Activated naive CD8-positive, alpha-beta T cell treated with anti-CD3 and anti-CD28 coated beads for 36 hours (primary cell): ENCODE measurements around the gene TLK1. TPM values are rescaled to one million over a fixed set of nuclear protein-coding genes. Genes with fewer than 3 reads are reported as not detected.
A peak's percentile ranks its signal among the peaks of the same experiment; 100 is the strongest.
"Not testable (repeated sequence)": the region's sequence is repeated elsewhere in the genome, so short reads cannot be mapped to it uniquely, and the experiment has no call there.

Experiments
- DNase-seq: peaks from one replicate; pipeline ENCODE4 v3.0.0; 2021
- H3K27ac Mint-ChIP-seq: one replicate; pipeline ENCODE4 v1.8.0; 2022; ENCODE audit warnings: mild to moderate bottlenecking, moderate library complexity, mixed read lengths
- H3K27me3 Mint-ChIP-seq: one replicate; pipeline ENCODE4 v1.8.0; 2022; ENCODE audit warnings: mild to moderate bottlenecking, mixed read lengths
- H3K36me3 Mint-ChIP-seq: one replicate; pipeline ENCODE4 v1.8.0; 2021; ENCODE audit warnings: mild to moderate bottlenecking, mixed read lengths
- H3K4me1 Mint-ChIP-seq: one replicate; pipeline ENCODE4 v1.8.0; 2021; ENCODE audit warnings: mixed read lengths
- H3K4me3 Mint-ChIP-seq: one replicate; pipeline ENCODE4 v1.8.0; 2022; ENCODE audit warnings: mild to moderate bottlenecking, moderate library complexity, mixed read lengths
- H3K9me3 Mint-ChIP-seq: one replicate; pipeline ENCODE4 v1.8.0; 2022; ENCODE audit warnings: mixed read lengths
- total RNA-seq, 2 experiments: library from RNA; stranded (reverse); gene quantifications; one replicate each; pipeline ENCODE4 v1.2.3, GENCODE V29; 2021

TLK1 gene
- total RNA-seq, 2 experiments from 2014 or later, result 61.9 to 66.0 TPM

GRCh38 chr2:171088057-171088834 lies 72.4 kb downstream of the TLK1 start:
- DNase-seq, result no peak
- no peak overlapping the region for H3K4me3 Mint-ChIP-seq
- no peaks in the 10 kb centered on the region for H3K27me3 Mint-ChIP-seq
- H3K4me1 Mint-ChIP-seq, result peaks cover 55% of the 10 kb centered on the region
- H3K9me3 Mint-ChIP-seq, result no peaks in the 10 kb centered on the region
- peaks cover 27% of the 10 kb centered on the region for H3K36me3 Mint-ChIP-seq
- no peak overlapping the region for H3K27ac Mint-ChIP-seq

- Mint-ChIP-seq H3K27ac (peak overlapping the region; percentile 68), H3K36me3 (peaks cover 23% of the 10 kb centered on the region), H3K9me3 (no peaks in the 10 kb centered on the region), H3K4me3 (no peak overlapping the region), H3K27me3 (no peaks in the 10 kb centered on the region), H3K4me1 (peaks cover 51% of the 10 kb centered on the region)
- DNase-seq, result no peak
Observed at GRCh38 chr2:171087547-171087946, 73.1 kb downstream of the TLK1 start.

- Mint-ChIP-seq H3K4me1 (peaks cover 54% of the 10 kb centered on the region), H3K9me3 (no peaks in the 10 kb centered on the region), H3K4me3 (peak overlapping the region; percentile 75), H3K36me3 (peaks cover 18% of the 10 kb centered on the region), H3K27me3 (no peaks in the 10 kb centered on the region), H3K27ac (peak overlapping the region; percentile 82)
- DNase-seq, result peak; percentile 31
Observed at GRCh38 chr2:171086352-171087290, 74.1 kb downstream of the TLK1 start.

- peaks cover 19% of the 10 kb centered on the region for H3K36me3 Mint-ChIP-seq
- no peaks in the 10 kb centered on the region for H3K27me3 Mint-ChIP-seq
- H3K4me3 Mint-ChIP-seq, result peak overlapping the region; percentile 73
- peaks cover 61% of the 10 kb centered on the region for H3K4me1 Mint-ChIP-seq
- H3K27ac Mint-ChIP-seq, result peak overlapping the region; percentile 86
- DNase-seq, result no peak
- no peaks in the 10 kb centered on the region for H3K9me3 Mint-ChIP-seq
Observed at GRCh38 chr2:171084128-171084527, 76.6 kb downstream of the TLK1 start.

- H3K9me3 Mint-ChIP-seq, result no peaks in the 10 kb centered on the region
- H3K27me3 Mint-ChIP-seq, result no peaks in the 10 kb centered on the region
- peaks cover 24% of the 10 kb centered on the region for H3K36me3 Mint-ChIP-seq
- DNase-seq, result no peak
- H3K27ac Mint-ChIP-seq, result peak overlapping the region; percentile 59
- no peak overlapping the region for H3K4me3 Mint-ChIP-seq
- H3K4me1 Mint-ChIP-seq, result peaks cover 62% of the 10 kb centered on the region
Observed at GRCh38 chr2:171083451-171083850, 77.2 kb downstream of the TLK1 start.

GRCh38 chr2:171081649-171082111 lies 79.0 kb downstream of the TLK1 start:
- Mint-ChIP-seq H3K27ac (peak overlapping the region; percentile 35), H3K27me3 (no peaks in the 10 kb centered on the region), H3K9me3 (peaks cover 2% of the 10 kb centered on the region), H3K4me3 (no peak overlapping the region), H3K36me3 (peaks cover 34% of the 10 kb centered on the region), H3K4me1 (peaks cover 55% of the 10 kb centered on the region)
- no peak for DNase-seq

- H3K27me3 Mint-ChIP-seq, result no peaks in the 10 kb centered on the region
- H3K9me3 Mint-ChIP-seq, result peaks cover 5% of the 10 kb centered on the region
- DNase-seq, result no peak
- no peak overlapping the region for H3K27ac Mint-ChIP-seq
- peaks cover 44% of the 10 kb centered on the region for H3K36me3 Mint-ChIP-seq
- H3K4me1 Mint-ChIP-seq, result peaks cover 48% of the 10 kb centered on the region
- H3K4me3 Mint-ChIP-seq, result no peak overlapping the region
Observed at GRCh38 chr2:171080607-171081006, 80.1 kb downstream of the TLK1 start.

GRCh38 chr2:171076422-171076821 lies 84.3 kb downstream of the TLK1 start:
- DNase-seq, H3K9me3 Mint-ChIP-seq, H3K4me3 Mint-ChIP-seq, H3K27ac Mint-ChIP-seq, H3K27me3 Mint-ChIP-seq: not testable (repeated sequence)
- peaks cover 50% of the 10 kb centered on the region for H3K36me3 Mint-ChIP-seq
- H3K4me1 Mint-ChIP-seq, result peaks cover 17% of the 10 kb centered on the region

- Mint-ChIP-seq H3K27me3 (no peaks in the 10 kb centered on the region), H3K27ac (no peak overlapping the region)
Observed at GRCh38 chr2:171072164-171072563, 88.5 kb downstream of the TLK1 start.

GRCh38 chr2:171069286-171069956 lies 91.3 kb downstream of the TLK1 start:
- Mint-ChIP-seq H3K27me3 (no peaks in the 10 kb centered on the region), H3K4me3 (no peak overlapping the region)

More at GRCh38 chr2:171072164-171072563, 88.5 kb downstream of the TLK1 start:
- H3K4me3 Mint-ChIP-seq, result no peak overlapping the region
- peaks cover 3% of the 10 kb centered on the region for H3K4me1 Mint-ChIP-seq
- peaks cover 46% of the 10 kb centered on the region for H3K36me3 Mint-ChIP-seq
- DNase-seq, result no peak
- peaks cover 2% of the 10 kb centered on the region for H3K9me3 Mint-ChIP-seq

GRCh38 chr2:171066110-171066509 lies 94.6 kb downstream of the TLK1 start:
- Mint-ChIP-seq H3K36me3 (peaks cover 19% of the 10 kb centered on the region), H3K27ac (no peak overlapping the region), H3K27me3 (no peaks in the 10 kb centered on the region), H3K9me3 (no peaks in the 10 kb centered on the region), H3K4me3 (no peak overlapping the region), H3K4me1 (peaks cover 4% of the 10 kb centered on the region)
- no peak for DNase-seq

More at GRCh38 chr2:171069286-171069956, 91.3 kb downstream of the TLK1 start:
- H3K4me1 Mint-ChIP-seq, result peaks cover 1% of the 10 kb centered on the region
- peaks cover 28% of the 10 kb centered on the region for H3K36me3 Mint-ChIP-seq
- no peak for DNase-seq
- no peak overlapping the region for H3K27ac Mint-ChIP-seq
- no peaks in the 10 kb centered on the region for H3K9me3 Mint-ChIP-seq

- Mint-ChIP-seq H3K9me3 (no peaks in the 10 kb centered on the region), H3K36me3 (peaks cover 38% of the 10 kb centered on the region), H3K27ac (no peak overlapping the region), H3K4me3 (no peak overlapping the region), H3K4me1 (no peaks in the 10 kb centered on the region), H3K27me3 (no peaks in the 10 kb centered on the region)
- DNase-seq, result no peak
Observed at GRCh38 chr2:171057575-171057974, 103.1 kb downstream of the TLK1 start.

- DNase-seq, result no peak
- Mint-ChIP-seq H3K36me3 (peaks cover 48% of the 10 kb centered on the region), H3K4me3 (no peak overlapping the region), H3K4me1 (no peaks in the 10 kb centered on the region), H3K27me3 (no peaks in the 10 kb centered on the region), H3K27ac (no peak overlapping the region), H3K9me3 (no peaks in the 10 kb centered on the region)
Observed at GRCh38 chr2:171056307-171056706, 104.4 kb downstream of the TLK1 start.

GRCh38 chr2:171049691-171050090 lies 111.0 kb downstream of the TLK1 start:
- H3K9me3 Mint-ChIP-seq, result no peaks in the 10 kb centered on the region
- H3K27ac Mint-ChIP-seq, result no peak overlapping the region
- H3K4me3 Mint-ChIP-seq, result no peak overlapping the region
- DNase-seq, result no peak
- no peaks in the 10 kb centered on the region for H3K27me3 Mint-ChIP-seq
- peaks cover 49% of the 10 kb centered on the region for H3K36me3 Mint-ChIP-seq
- peaks cover 3% of the 10 kb centered on the region for H3K4me1 Mint-ChIP-seq
